K562 (cell line): ENCODE results near the gene SLC35D2. TPM values are rescaled to one million over a fixed set of nuclear protein-coding genes. Genes with fewer than 3 reads are reported as not detected.
A peak's percentile ranks its signal among the peaks of the same experiment; 100 is the strongest.

ENCODE experiments used
- BRF2 ChIP-seq: IDR thresholded peaks from 3 replicates; pipeline ENCODE4 v1.6.1; 2011; ENCODE audit warnings: borderline replicate concordance, mild to moderate bottlenecking; ENCODE audit not compliant: insufficient read length, insufficient read depth
- E2F6 ChIP-seq, 2 experiments: IDR thresholded peaks; 2 replicates each; pipeline ENCODE4 v1.6.1; 2011; ENCODE audit warnings: borderline replicate concordance in 1 of 2, control low read depth in 1 of 2, low read depth in 1 of 2, low read length in 1 of 2, mild to moderate bottlenecking in 1 of 2, mixed read lengths in 1 of 2, moderate library complexity in 1 of 2; ENCODE audit not compliant: insufficient read depth in 1 of 2, insufficient read length in 1 of 2, poor library complexity in 1 of 2, severe bottlenecking in 1 of 2; ENCODE audit errors: extremely low read depth in 1 of 2
- MEIS2 ChIP-seq: fragments of 450-650 bp; IDR thresholded peaks from 2 replicates; pipeline ENCODE4 v1.6.1; 2014; ENCODE audit warnings: mild to moderate bottlenecking; ENCODE audit not compliant: partially characterized antibody
- NONO ChIP-seq, 2 experiments: fragments of 200-400 bp in 1 of 2; fragments of 450-650 bp in 1 of 2; formaldehyde crosslinking in 1 of 2; IDR thresholded peaks; 2 replicates each; pipeline ENCODE4 v1.6.1; 2017; ENCODE audit warnings: low read depth in 2 of 2, mild to moderate bottlenecking in 2 of 2, moderate library complexity in 2 of 2, low read length in 1 of 2
- POLR3G ChIP-seq: IDR thresholded peaks from 2 replicates; pipeline ENCODE4 v1.6.1; 2011; ENCODE audit not compliant: insufficient read length, insufficient replicate concordance; ENCODE audit errors: extremely low read depth
- PPARD ChIP-seq: fragments of 250-450 bp; sonication (Bioruptor Pico); IDR thresholded peaks from 2 replicates; pipeline ENCODE4 v1.8.0; 2022; ENCODE audit warnings: inconsistent platforms, mild to moderate bottlenecking, moderate library complexity
- RBM15 ChIP-seq: fragments of 200-400 bp; formaldehyde crosslinking; IDR thresholded peaks from 2 replicates; pipeline ENCODE4 v1.6.1; 2018; ENCODE audit warnings: mild to moderate bottlenecking, low read length, moderate library complexity; ENCODE audit not compliant: insufficient read depth
- RCOR1 ChIP-seq, 2 experiments: IDR thresholded peaks; 2 replicates each; pipeline ENCODE4 v1.6.1; 2012; ENCODE audit warnings: low read depth in 2 of 2, low read length in 2 of 2, borderline replicate concordance in 1 of 2, improper control_type of control experiment in 1 of 2
- RFX1 ChIP-seq: fragments of 450-650 bp; IDR thresholded peaks from 2 replicates; pipeline ENCODE4 v1.6.1; 2016; ENCODE audit warnings: mild to moderate bottlenecking, moderate library complexity
- RNF219 ChIP-seq: fragments of 250-450 bp; sonication (Bioruptor Pico); IDR thresholded peaks from 2 replicates; pipeline ENCODE4 v1.5.0; 2022; ENCODE audit warnings: mild to moderate bottlenecking
- ZNF436 ChIP-seq: fragments of 250-450, 450-650 bp; sonication (Bioruptor Pico); formaldehyde crosslinking; IDR thresholded peaks from 2 replicates; pipeline ENCODE4 v1.7.0; 2020; ENCODE audit warnings: mild to moderate bottlenecking
- ZNF512 ChIP-seq: IDR thresholded peaks from 2 replicates; pipeline ENCODE4 v1.6.1; 2016; ENCODE audit warnings: missing genetic modification characterization, missing compliant biosample characterization
- polyA plus RNA-seq, 8 experiments: library from polyadenylated mRNA; depleted of rRNA in 4 of 8; stranded (reverse) in 5 of 8; unstranded in 3 of 8; fragments of >200 nt; fragmentation: Nextera tagmentation in 2 of 8; fragmentation: Illumina TruSeq in 1 of 8; extraction: Ambion mirVana in 2 of 8; extraction: Trizol in 1 of 8; gene quantifications; 2 replicates each; pipeline versions ENCODE4 v1.2.1 to v1.2.3, GENCODE V29; 2011 to 2014; ENCODE audit warnings: inconsistent platforms in 1 of 8, missing spikeins in 1 of 8
- total RNA-seq, 7 experiments: library from RNA; depleted of rRNA in 6 of 7; stranded (reverse); fragments of >200 nt in 6 of 7; fragmentation: Illumina TruSeq in 2 of 7; extraction: Trizol in 2 of 7; gene quantifications; 2 replicates each; pipeline versions ENCODE4 v1.2.1 to v1.2.3, GENCODE V29; 2011 to 2021; ENCODE audit warnings: low replicate concordance in 1 of 7

The SLC35D2 gene
- total and polyA plus RNA-seq, 9 of the 15 experiments (the other 6 are each of a cell fraction or from before 2014, with no cell fraction given), result 2.9 to 14.9 (median 11.7) TPM

GRCh38 chr9:96418083-96418919, 34.8 kb upstream of the SLC35D2 start, which contains the start of gene ZNF367 (continued):
- no peak for TF ChIP-seq BRF2
- TF ChIP-seq NONO (IDR thresholded peaks at IDR 0.05; ENCODE audit: low read depth in 2 of 2, low read length in 1 of 2), result peak; percentile 9 to 30; a peak in 2 of 4 replicates
- no peak for TF ChIP-seq RFX1
- TF ChIP-seq MEIS2, result no peak
- no peak for TF ChIP-seq ZNF436 (CRISPR knock-in tag)
- no peak for TF ChIP-seq RCOR1 (IDR thresholded peaks at IDR 0.05; ENCODE audit: borderline replicate concordance in 1 of 2, low read depth in 2 of 2, low read length in 2 of 2)
- TF ChIP-seq RBM15, result no peak
- peak; percentile 91 to 95 for TF ChIP-seq E2F6 (IDR thresholded peaks at IDR 0.05; ENCODE audit: borderline replicate concordance in 1 of 2, extremely low read depth in 1 of 2, insufficient read depth in 1 of 2, insufficient read length in 1 of 2, low read depth in 1 of 2, low read length in 1 of 2, poor library complexity in 1 of 2, severe bottlenecking in 1 of 2)
- TF ChIP-seq ZNF512 (tag), result no peak
- no peak for TF ChIP-seq RNF219 (CRISPR knock-in tag)
- no peak for TF ChIP-seq PPARD (CRISPR knock-in tag)
- TF ChIP-seq POLR3G, result no peak
